ENCODE results near the gene KIAA1586. TPM values are rescaled to one million over a fixed set of nuclear protein-coding genes. Genes with fewer than 3 reads are reported as not detected.
A peak's percentile ranks its signal among the peaks of the same experiment; 100 is the strongest.
"Not testable (repeated sequence)": the region's sequence is repeated elsewhere in the genome, so short reads cannot be mapped to it uniquely, and the experiment has no call there.

The KIAA1586 gene
- 26.8 TPM for polyA plus RNA-seq (2013, experiment 1 of 4)
- polyA plus RNA-seq (2013, experiment 2 of 4) = 30.2 TPM
- 27.6 TPM for polyA plus RNA-seq (2013, experiment 3 of 4)
- polyA plus RNA-seq (2013, experiment 4 of 4) = 28.2 TPM

DNA sequence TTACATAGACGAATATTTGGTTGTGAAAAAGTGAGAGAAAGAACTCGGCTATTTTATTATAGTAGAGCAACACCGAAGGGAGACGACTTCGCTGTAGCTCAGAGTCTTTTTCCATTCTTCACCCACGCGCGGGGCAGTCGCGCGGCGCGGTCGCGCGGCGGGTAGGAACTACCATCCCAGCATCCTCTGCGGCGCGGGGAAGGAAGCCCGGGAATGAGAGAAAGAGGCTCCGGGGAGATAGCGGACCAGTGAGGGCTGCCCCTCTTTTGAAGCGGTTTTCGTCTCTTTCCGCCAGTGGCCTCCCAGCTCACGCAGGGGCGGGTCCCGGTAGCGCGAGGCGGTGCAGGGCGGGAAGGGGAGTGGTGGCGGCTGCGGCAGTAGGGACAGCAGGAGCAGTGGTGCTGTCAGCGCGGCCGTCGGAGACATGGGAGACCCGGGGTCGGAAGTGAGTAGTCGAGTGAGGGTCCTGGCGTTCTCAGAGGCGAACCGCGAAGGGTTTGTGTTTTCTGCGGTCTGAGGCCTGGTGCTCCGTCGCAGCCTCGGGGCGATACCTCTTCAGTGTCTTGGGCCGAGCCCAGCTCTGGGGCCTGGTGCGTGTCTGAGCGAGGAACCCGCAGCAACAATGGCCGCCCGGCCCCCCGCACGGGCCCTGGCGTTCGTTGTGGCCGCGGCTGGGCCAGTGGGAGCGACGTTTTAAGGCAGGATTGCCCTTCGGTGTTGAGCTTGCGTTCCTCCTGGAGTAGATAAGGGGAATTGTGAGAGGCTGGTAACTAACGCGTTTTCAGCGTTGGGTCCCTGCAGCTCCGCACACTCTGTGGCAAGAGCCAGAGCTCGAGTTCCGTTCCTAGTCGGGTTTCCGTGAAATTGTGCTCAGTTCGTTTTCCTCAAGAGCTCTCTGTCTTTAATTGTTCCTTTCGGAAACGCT is at the start of gene KIAA1586:
Gene KIAA1586, plus strand, starts transcription at position 362 of the 925 bp plus-strand sequence. Its CDS starts 63 bp downstream, at position 425.
- H3K36me3 ChIP-seq (ENCODE audit: control insufficient read depth, insufficient read depth, low read length); H3K27me3 ChIP-seq (ENCODE audit: control insufficient read depth, insufficient read depth, low read length, poor library complexity, severe bottlenecking); H3K4me1 ChIP-seq (ENCODE audit: control insufficient read depth, insufficient read depth, low read length); H3K9me3 ChIP-seq (ENCODE audit: control insufficient read depth, low read length): not testable (repeated sequence)
- peak within 1 kb of the TSS; percentile 85 for H3K27ac ChIP-seq (ENCODE audit: insufficient read depth, low read depth, low read length, poor library complexity, severe bottlenecking)
- H3K4me3 ChIP-seq (ENCODE audit: insufficient read depth, low read depth, low read length) = peak within 1 kb of the TSS; percentile 56
- WGBS, 2 experiments = 1% methylated on average over 40 to 42 of the region's 78 CpGs

DNA sequence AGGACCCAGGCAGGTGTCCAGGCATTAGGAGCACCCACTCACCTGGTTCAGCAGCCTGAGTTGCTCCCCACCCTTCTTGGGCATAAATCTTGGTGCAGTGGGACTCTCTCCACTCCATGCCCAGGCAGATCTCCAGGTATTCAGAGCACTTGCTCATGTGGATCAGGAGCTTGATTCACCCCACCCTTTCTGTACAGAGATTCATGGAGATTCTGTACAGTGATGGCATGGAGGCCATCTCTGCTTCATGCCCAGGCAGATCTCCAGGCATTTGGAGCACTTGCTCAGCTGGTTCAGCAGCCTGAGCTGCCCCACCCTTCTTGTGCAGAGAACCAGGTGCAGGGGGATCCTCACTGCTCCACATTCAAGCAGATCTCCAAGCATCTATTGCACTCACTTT is 47.4 kb upstream of the KIAA1586 start:
- H3K27me3 ChIP-seq (ENCODE audit: control insufficient read depth, insufficient read depth, low read length, poor library complexity, severe bottlenecking) = no peaks in the 10 kb centered on the region
- no peaks in the 10 kb centered on the region for H3K36me3 ChIP-seq (ENCODE audit: control insufficient read depth, insufficient read depth, low read length)
- H3K4me3 ChIP-seq (ENCODE audit: insufficient read depth, low read depth, low read length) = no peak overlapping the region
- H3K27ac ChIP-seq (ENCODE audit: insufficient read depth, low read depth, low read length, poor library complexity, severe bottlenecking) = no peak overlapping the region
- H3K4me1 ChIP-seq (ENCODE audit: control insufficient read depth, insufficient read depth, low read length) = no peaks in the 10 kb centered on the region
- H3K9me3 ChIP-seq (ENCODE audit: control insufficient read depth, low read length) = no peaks in the 10 kb centered on the region

DNA sequence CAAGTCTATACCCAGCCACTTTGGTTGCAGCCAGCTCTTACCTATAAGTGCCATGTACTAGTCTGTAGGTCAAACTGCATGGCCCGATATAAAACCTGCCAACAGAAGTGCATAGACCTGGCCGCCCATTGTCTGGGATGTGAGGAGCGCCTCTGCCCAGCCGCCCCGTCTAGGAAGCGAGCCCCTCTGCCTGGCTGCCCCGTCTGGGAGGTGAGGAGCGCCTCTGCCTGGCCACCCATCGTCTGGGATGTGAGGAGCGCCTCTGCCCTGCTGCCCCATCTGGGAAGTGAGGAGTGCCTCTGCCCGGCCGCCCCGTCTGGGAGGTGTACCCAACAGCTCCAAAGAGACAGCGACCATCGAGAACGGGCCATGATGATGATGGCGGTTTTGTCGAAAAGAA is 46.7 kb upstream of the KIAA1586 start:
- not testable (repeated sequence) for H3K27me3 ChIP-seq (ENCODE audit: control insufficient read depth, insufficient read depth, low read length, poor library complexity, severe bottlenecking); H3K4me3 ChIP-seq (ENCODE audit: insufficient read depth, low read depth, low read length); H3K4me1 ChIP-seq (ENCODE audit: control insufficient read depth, insufficient read depth, low read length); H3K36me3 ChIP-seq (ENCODE audit: control insufficient read depth, insufficient read depth, low read length); H3K9me3 ChIP-seq (ENCODE audit: control insufficient read depth, low read length); H3K27ac ChIP-seq (ENCODE audit: insufficient read depth, low read depth, low read length, poor library complexity, severe bottlenecking)
- 96% methylated on average over 18 of the region's 18 CpGs for WGBS, 2 experiments

DNA sequence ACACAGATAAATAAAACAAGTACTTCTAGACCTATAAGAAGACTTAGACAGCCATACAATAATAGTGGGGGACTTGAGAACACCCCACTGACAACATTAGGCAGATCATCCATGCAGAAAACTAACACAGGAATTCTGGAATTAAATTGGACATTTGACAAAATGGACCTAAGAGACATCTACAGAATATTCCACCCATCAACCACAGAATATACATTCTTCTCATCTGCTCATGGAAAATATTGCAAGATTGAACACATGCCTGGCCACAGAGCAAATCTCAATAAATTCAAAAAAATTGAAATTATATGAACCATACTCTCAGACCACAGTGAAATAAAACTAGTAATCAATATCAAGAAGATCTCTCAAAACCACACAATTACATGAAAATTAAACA is 44.3 kb upstream of the KIAA1586 start:
- no peaks in the 10 kb centered on the region for H3K27me3 ChIP-seq (ENCODE audit: control insufficient read depth, insufficient read depth, low read length, poor library complexity, severe bottlenecking)
- no peaks in the 10 kb centered on the region for H3K4me1 ChIP-seq (ENCODE audit: control insufficient read depth, insufficient read depth, low read length)
- H3K9me3 ChIP-seq (ENCODE audit: control insufficient read depth, low read length) = no peaks in the 10 kb centered on the region
- no peaks in the 10 kb centered on the region for H3K36me3 ChIP-seq (ENCODE audit: control insufficient read depth, insufficient read depth, low read length)
- no peak overlapping the region for H3K27ac ChIP-seq (ENCODE audit: insufficient read depth, low read depth, low read length, poor library complexity, severe bottlenecking)
- H3K4me3 ChIP-seq (ENCODE audit: insufficient read depth, low read depth, low read length) = no peak overlapping the region

- 94 to 96% methylated on average over 14 of the region's 14 CpGs for WGBS, 2 experiments
- H3K9me3 ChIP-seq (ENCODE audit: control insufficient read depth, low read length) = no peaks in the 10 kb centered on the region
Measured at GRCh38 chr6:57004292-57004691, 42.2 kb upstream of the KIAA1586 start.

GRCh38 chr6:57006101-57006500 is 40.4 kb upstream of the KIAA1586 start:
- H3K36me3 ChIP-seq (ENCODE audit: control insufficient read depth, insufficient read depth, low read length) = no peaks in the 10 kb centered on the region
- no peak overlapping the region for H3K27ac ChIP-seq (ENCODE audit: insufficient read depth, low read depth, low read length, poor library complexity, severe bottlenecking)
- no peak overlapping the region for H3K4me3 ChIP-seq (ENCODE audit: insufficient read depth, low read depth, low read length)
- H3K4me1 ChIP-seq (ENCODE audit: control insufficient read depth, insufficient read depth, low read length) = no peaks in the 10 kb centered on the region
- H3K27me3 ChIP-seq (ENCODE audit: control insufficient read depth, insufficient read depth, low read length, poor library complexity, severe bottlenecking) = no peaks in the 10 kb centered on the region
- H3K9me3 ChIP-seq (ENCODE audit: control insufficient read depth, low read length) = no peaks in the 10 kb centered on the region
- WGBS, 2 experiments = 62 to 98% methylated on average over 2 to 3 of the region's 3 CpGs

More at GRCh38 chr6:57004292-57004691, 42.2 kb upstream of the KIAA1586 start:
- no peaks in the 10 kb centered on the region for H3K4me1 ChIP-seq (ENCODE audit: control insufficient read depth, insufficient read depth, low read length)
- no peak overlapping the region for H3K27ac ChIP-seq (ENCODE audit: insufficient read depth, low read depth, low read length, poor library complexity, severe bottlenecking)
- no peaks in the 10 kb centered on the region for H3K36me3 ChIP-seq (ENCODE audit: control insufficient read depth, insufficient read depth, low read length)
- no peaks in the 10 kb centered on the region for H3K27me3 ChIP-seq (ENCODE audit: control insufficient read depth, insufficient read depth, low read length, poor library complexity, severe bottlenecking)
- no peak overlapping the region for H3K4me3 ChIP-seq (ENCODE audit: insufficient read depth, low read depth, low read length)

GRCh38 chr6:57008069-57008468 is 38.4 kb upstream of the KIAA1586 start:
- not testable (repeated sequence) for H3K4me3 ChIP-seq (ENCODE audit: insufficient read depth, low read depth, low read length); H3K4me1 ChIP-seq (ENCODE audit: control insufficient read depth, insufficient read depth, low read length); H3K27ac ChIP-seq (ENCODE audit: insufficient read depth, low read depth, low read length, poor library complexity, severe bottlenecking); H3K36me3 ChIP-seq (ENCODE audit: control insufficient read depth, insufficient read depth, low read length); H3K9me3 ChIP-seq (ENCODE audit: control insufficient read depth, low read length); H3K27me3 ChIP-seq (ENCODE audit: control insufficient read depth, insufficient read depth, low read length, poor library complexity, severe bottlenecking)
- WGBS, 2 experiments = 93 to 96% methylated on average over 2 of the region's 2 CpGs

GRCh38 chr6:57013521-57013926 is 33.0 kb upstream of the KIAA1586 start:
- H3K4me3 ChIP-seq (ENCODE audit: insufficient read depth, low read depth, low read length) = no peak overlapping the region
- no peaks in the 10 kb centered on the region for H3K27me3 ChIP-seq (ENCODE audit: control insufficient read depth, insufficient read depth, low read length, poor library complexity, severe bottlenecking)
- H3K36me3 ChIP-seq (ENCODE audit: control insufficient read depth, insufficient read depth, low read length) = no peaks in the 10 kb centered on the region
- H3K27ac ChIP-seq (ENCODE audit: insufficient read depth, low read depth, low read length, poor library complexity, severe bottlenecking) = no peak overlapping the region
- H3K4me1 ChIP-seq (ENCODE audit: control insufficient read depth, insufficient read depth, low read length) = no peaks in the 10 kb centered on the region
- H3K9me3 ChIP-seq (ENCODE audit: control insufficient read depth, low read length) = no peaks in the 10 kb centered on the region
- WGBS, 2 experiments = 76 to 85% methylated on average over 4 of the region's 4 CpGs

GRCh38 chr6:57017069-57017468 is 29.4 kb upstream of the KIAA1586 start:
- Histone ChIP-seq H3K9me3 (ENCODE audit: control insufficient read depth, low read length) (no peaks in the 10 kb centered on the region), H3K27ac (ENCODE audit: insufficient read depth, low read depth, low read length, poor library complexity, severe bottlenecking) (no peak overlapping the region), H3K27me3 (ENCODE audit: control insufficient read depth, insufficient read depth, low read length, poor library complexity, severe bottlenecking) (no peaks in the 10 kb centered on the region), H3K36me3 (ENCODE audit: control insufficient read depth, insufficient read depth, low read length) (no peaks in the 10 kb centered on the region), H3K4me3 (ENCODE audit: insufficient read depth, low read depth, low read length) (no peak overlapping the region), H3K4me1 (ENCODE audit: control insufficient read depth, insufficient read depth, low read length) (no peaks in the 10 kb centered on the region)
- 100% methylated on average over 2 to 3 of the region's 3 CpGs for WGBS, 2 experiments

DNA sequence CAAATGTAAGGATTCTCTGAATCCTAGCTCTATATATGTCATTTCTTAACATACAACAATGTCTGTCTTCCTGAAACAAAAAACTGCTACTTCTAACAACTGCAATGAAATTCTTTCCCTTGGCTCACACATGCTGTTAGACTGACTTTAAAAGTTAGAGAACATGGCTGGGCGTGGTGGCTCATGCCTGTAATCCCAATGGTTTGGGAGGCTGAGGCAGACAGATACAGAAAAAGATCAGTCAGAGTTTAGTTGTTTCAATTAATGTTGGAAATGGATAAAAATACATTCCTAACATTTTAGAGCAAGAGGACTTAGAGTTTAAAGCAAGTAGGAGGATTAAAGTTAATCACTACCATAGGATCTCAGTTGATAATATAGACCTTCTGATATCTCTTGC is 28.7 kb upstream of the KIAA1586 start:
- no peaks in the 10 kb centered on the region for H3K27me3 ChIP-seq (ENCODE audit: control insufficient read depth, insufficient read depth, low read length, poor library complexity, severe bottlenecking)
- H3K27ac ChIP-seq (ENCODE audit: insufficient read depth, low read depth, low read length, poor library complexity, severe bottlenecking) = no peak overlapping the region
- 93 to 100% methylated on average over 1 of the region's 1 CpG for WGBS, 2 experiments
- no peaks in the 10 kb centered on the region for H3K9me3 ChIP-seq (ENCODE audit: control insufficient read depth, low read length)
- no peak overlapping the region for H3K4me3 ChIP-seq (ENCODE audit: insufficient read depth, low read depth, low read length)
- H3K36me3 ChIP-seq (ENCODE audit: control insufficient read depth, insufficient read depth, low read length) = no peaks in the 10 kb centered on the region
- H3K4me1 ChIP-seq (ENCODE audit: control insufficient read depth, insufficient read depth, low read length) = no peaks in the 10 kb centered on the region
